ENCODE results near the gene EEF1AKMT3.

EEF1AKMT3 gene

GRCh38 chr12:57755454-57756372 lies 16.7 kb upstream of the EEF1AKMT3 start:
- H3K4me1 ChIP-seq (ENCODE audit: control extremely low read depth in 1 of 4, control insufficient read depth in 4 of 4, insufficient read depth in 4 of 4, low read length in 3 of 4), result peaks cover 17 to 48% (median 46%) of the 10 kb centered on the region in 4 experiments
- no peak for DNase-seq
- 0% methylated on average over 57 of the region's 76 CpGs for WGBS (ENCODE audit: insufficient coverage)
- H3K9me3 ChIP-seq (ENCODE audit: control extremely low read depth in 1 of 5, control insufficient read depth in 4 of 5, insufficient read depth in 2 of 5, low read depth in 1 of 5, low read length in 4 of 5), result no peaks in the 10 kb centered on the region
- H3K27ac ChIP-seq (ENCODE audit: insufficient read depth in 1 of 2, low read depth in 1 of 2, low read length in 2 of 2, poor library complexity in 1 of 2, severe bottlenecking in 2 of 2), result peak overlapping the region in 1 of 2 experiments; percentile 49
- H3K36me3 ChIP-seq (ENCODE audit: control insufficient read depth in 4 of 4, insufficient read depth in 4 of 4, low read length in 3 of 4), result peaks cover 0 to 16% (median 11%) of the 10 kb centered on the region in 4 experiments
- H3K27me3 ChIP-seq (replicated peaks in 2 of 5; ENCODE audit: control insufficient read depth in 4 of 5, insufficient read depth in 5 of 5, low read length in 4 of 5), result peaks cover 0 to 4% (median 0%) of the 10 kb centered on the region in 5 experiments
- ChIA-PET POLR2A (interaction anchor here (0.9 to 1.9 kb wide), 2 partner anchors 17 to 79 kb away, joined by 3 to 6 read pairs; partner anchors contain the start of genes EEF1AKMT3 and METTL1), CTCF (interaction anchor here (1.0 to 3.0 kb wide), 17 partner anchors 10 to 270 kb away, joined by 3 to 43 read pairs (median 4); partner anchors contain the start of genes CYP27B1, TSFM and TSPAN31)
- H3K4me3 ChIP-seq (ENCODE audit: control insufficient read depth in 1 of 7, extremely low read depth in 1 of 7, insufficient read depth in 4 of 7, low read depth in 2 of 7, low read length in 6 of 7), result peak overlapping the region; percentile 59 to 83 (median 68)

GRCh38 chr12:57756406-57757341 lies 15.7 kb upstream of the EEF1AKMT3 start:
- CTCF ChIA-PET, result interaction anchor here (0.7 to 3.0 kb wide), 24 partner anchors 9 to 271 kb away, joined by 3 to 43 read pairs (median 4); partner anchors contain the start of genes CYP27B1, TSFM and TSPAN31
- no peak overlapping the region for H3K27ac ChIP-seq (ENCODE audit: insufficient read depth in 1 of 2, low read depth in 1 of 2, low read length in 2 of 2, poor library complexity in 1 of 2, severe bottlenecking in 2 of 2)

GRCh38 chr12:57757771-57758170 lies 14.6 kb upstream of the EEF1AKMT3 start:
- POLR2A ChIA-PET, result no interaction called here
- WGBS (ENCODE audit: insufficient coverage), result 97% methylated on average over 3 of the region's 4 CpGs
- H3K27ac ChIP-seq (ENCODE audit: insufficient read depth in 1 of 2, low read depth in 1 of 2, low read length in 2 of 2, poor library complexity in 1 of 2, severe bottlenecking in 2 of 2), result no peak overlapping the region
- no peaks in the 10 kb centered on the region for H3K9me3 ChIP-seq (ENCODE audit: control extremely low read depth in 1 of 5, control insufficient read depth in 4 of 5, insufficient read depth in 2 of 5, low read depth in 1 of 5, low read length in 4 of 5)
- peaks cover 10 to 34% (median 30%) of the 10 kb centered on the region in 4 experiments for H3K4me1 ChIP-seq (ENCODE audit: control extremely low read depth in 1 of 4, control insufficient read depth in 4 of 4, insufficient read depth in 4 of 4, low read length in 3 of 4)
- no peak for DNase-seq
- no peak overlapping the region for H3K4me3 ChIP-seq (ENCODE audit: control insufficient read depth in 1 of 7, extremely low read depth in 1 of 7, insufficient read depth in 4 of 7, low read depth in 2 of 7, low read length in 6 of 7)
- H3K36me3 ChIP-seq (ENCODE audit: control insufficient read depth in 4 of 4, insufficient read depth in 4 of 4, low read length in 3 of 4), result peaks cover 0 to 16% (median 7%) of the 10 kb centered on the region in 4 experiments
- peaks cover 0 to 5% (median 0%) of the 10 kb centered on the region in 5 experiments for H3K27me3 ChIP-seq (replicated peaks in 2 of 5; ENCODE audit: control insufficient read depth in 4 of 5, insufficient read depth in 5 of 5, low read length in 4 of 5)
- CTCF ChIA-PET, result interaction anchor here (1.4 to 3.0 kb wide), 4 partner anchors 8 to 27 kb away, joined by 4 to 43 read pairs (median 10); partner anchors contain the start of gene CYP27B1

More at GRCh38 chr12:57756406-57757341, 15.7 kb upstream of the EEF1AKMT3 start:
- H3K9me3 ChIP-seq (ENCODE audit: control extremely low read depth in 1 of 5, control insufficient read depth in 4 of 5, insufficient read depth in 2 of 5, low read depth in 1 of 5, low read length in 4 of 5), result no peaks in the 10 kb centered on the region
- peaks cover 13 to 39% (median 36%) of the 10 kb centered on the region in 4 experiments for H3K4me1 ChIP-seq (ENCODE audit: control extremely low read depth in 1 of 4, control insufficient read depth in 4 of 4, insufficient read depth in 4 of 4, low read length in 3 of 4)
- POLR2A ChIA-PET, result interaction anchor here (0.9 to 1.0 kb wide), 3 partner anchors 15 to 78 kb away, joined by 3 read pairs; partner anchors contain the start of genes EEF1AKMT3 and METTL1
- peaks cover 0 to 5% (median 0%) of the 10 kb centered on the region in 5 experiments for H3K27me3 ChIP-seq (replicated peaks in 2 of 5; ENCODE audit: control insufficient read depth in 4 of 5, insufficient read depth in 5 of 5, low read length in 4 of 5)
- peak overlapping the region in 6 of 7 experiments; percentile 59 to 83 (median 71) for H3K4me3 ChIP-seq (ENCODE audit: control insufficient read depth in 1 of 7, extremely low read depth in 1 of 7, insufficient read depth in 4 of 7, low read depth in 2 of 7, low read length in 6 of 7)
- peak; percentile 69 to 81 (median 77) for DNase-seq
- H3K36me3 ChIP-seq (ENCODE audit: control insufficient read depth in 4 of 4, insufficient read depth in 4 of 4, low read length in 3 of 4), result peaks cover 0 to 16% (median 7%) of the 10 kb centered on the region in 4 experiments
- 32% methylated on average over 16 of the region's 22 CpGs for WGBS (ENCODE audit: insufficient coverage)

GRCh38 chr12:57758552-57759359 lies 13.7 kb upstream of the EEF1AKMT3 start:
- peaks cover 8 to 24% (median 24%) of the 10 kb centered on the region in 4 experiments for H3K4me1 ChIP-seq (ENCODE audit: control extremely low read depth in 1 of 4, control insufficient read depth in 4 of 4, insufficient read depth in 4 of 4, low read length in 3 of 4)
- H3K4me3 ChIP-seq (ENCODE audit: control insufficient read depth in 1 of 7, extremely low read depth in 1 of 7, insufficient read depth in 4 of 7, low read depth in 2 of 7, low read length in 6 of 7), result no peak overlapping the region
- WGBS (ENCODE audit: insufficient coverage), result 95% methylated on average over 13 of the region's 25 CpGs
- DNase-seq, result no peak
- ChIA-PET POLR2A (interaction anchor here (1.3 kb wide), 1 partner anchor 14 kb away, joined by 3 read pairs; the partner anchor contains the start of gene TSPAN31), CTCF (interaction anchor here (1.0 to 7.4 kb wide), 13 partner anchors 9 to 146 kb away, joined by 3 to 74 read pairs (median 5); partner anchors contain the start of genes CTDSP2, CYP27B1, EEF1AKMT3 and METTL1)
- peaks cover 0 to 12% (median 8%) of the 10 kb centered on the region in 5 experiments for H3K27me3 ChIP-seq (replicated peaks in 2 of 5; ENCODE audit: control insufficient read depth in 4 of 5, insufficient read depth in 5 of 5, low read length in 4 of 5)
- H3K27ac ChIP-seq (ENCODE audit: insufficient read depth in 1 of 2, low read depth in 1 of 2, low read length in 2 of 2, poor library complexity in 1 of 2, severe bottlenecking in 2 of 2), result no peak overlapping the region
- H3K9me3 ChIP-seq (ENCODE audit: control extremely low read depth in 1 of 5, control insufficient read depth in 4 of 5, insufficient read depth in 2 of 5, low read depth in 1 of 5, low read length in 4 of 5), result no peaks in the 10 kb centered on the region
- H3K36me3 ChIP-seq (ENCODE audit: control insufficient read depth in 4 of 4, insufficient read depth in 4 of 4, low read length in 3 of 4), result peaks cover 0 to 16% (median 7%) of the 10 kb centered on the region in 4 experiments

- no peaks in the 10 kb centered on the region for H3K9me3 ChIP-seq (ENCODE audit: control extremely low read depth in 1 of 5, control insufficient read depth in 4 of 5, insufficient read depth in 2 of 5, low read depth in 1 of 5, low read length in 4 of 5)
- POLR2A ChIA-PET, result interaction anchor here (1.3 kb wide), 1 partner anchor 15 kb away, joined by 3 read pairs; the partner anchor contains the start of gene TSPAN31
These were observed 12.9 kb upstream of the EEF1AKMT3 start for GRCh38 chr12:57759360-57759980.

More at GRCh38 chr12:57759360-57759980, 12.9 kb upstream of the EEF1AKMT3 start:
- no peak overlapping the region for H3K4me3 ChIP-seq (ENCODE audit: control insufficient read depth in 1 of 7, extremely low read depth in 1 of 7, insufficient read depth in 4 of 7, low read depth in 2 of 7, low read length in 6 of 7)
- H3K27me3 ChIP-seq (replicated peaks in 2 of 5; ENCODE audit: control insufficient read depth in 4 of 5, insufficient read depth in 5 of 5, low read length in 4 of 5), result peaks cover 0 to 19% (median 10%) of the 10 kb centered on the region in 5 experiments
- peaks cover 4 to 19% (median 18%) of the 10 kb centered on the region in 4 experiments for H3K4me1 ChIP-seq (ENCODE audit: control extremely low read depth in 1 of 4, control insufficient read depth in 4 of 4, insufficient read depth in 4 of 4, low read length in 3 of 4)
- 45% methylated on average over 3 of the region's 3 CpGs for WGBS (ENCODE audit: insufficient coverage)
- peaks cover 0 to 16% (median 7%) of the 10 kb centered on the region in 4 experiments for H3K36me3 ChIP-seq (ENCODE audit: control insufficient read depth in 4 of 4, insufficient read depth in 4 of 4, low read length in 3 of 4)
- H3K27ac ChIP-seq (ENCODE audit: insufficient read depth in 1 of 2, low read depth in 1 of 2, low read length in 2 of 2, poor library complexity in 1 of 2, severe bottlenecking in 2 of 2), result no peak overlapping the region
- CTCF ChIA-PET, result interaction anchor here (0.7 to 7.4 kb wide), 16 partner anchors 9 to 145 kb away, joined by 3 to 74 read pairs (median 4); partner anchors contain the start of genes CTDSP2, CYP27B1, EEF1AKMT3 and METTL1
- DNase-seq, result peak in 2 of 3 donors; percentile 67 to 69

Data from common myeloid progenitor, CD34-positive (primary cell).